Endothelial cell of umbilical vein (primary cell): ENCODE data around the gene LRP2.

Source experiments
- CTCF ChIP-seq, 2 donors: IDR thresholded peaks; 1 replicate in 1 of 2; 2 replicates in 1 of 2; pipeline ENCODE4 v1.5.1; 2011; ENCODE audit warnings: low read length in 2 of 2, mild to moderate bottlenecking in 2 of 2, moderate library complexity in 2 of 2, control low read depth in 1 of 2, inconsistent platforms in 1 of 2, low read depth in 1 of 2; ENCODE audit not compliant: insufficient read depth in 1 of 2; ENCODE audit errors: extremely low read depth in 1 of 2
- EZH2 ChIP-seq: IDR thresholded peaks from 2 replicates; pipeline ENCODE4 v1.6.1; 2012; ENCODE audit warnings: borderline replicate concordance, low read depth, mild to moderate bottlenecking, moderate library complexity, low read length, inconsistent platforms; ENCODE audit not compliant: severe bottlenecking
- FOS ChIP-seq: IDR thresholded peaks from 2 replicates; pipeline ENCODE4 v1.6.1; 2011; ENCODE audit warnings: mild to moderate bottlenecking, low read length, moderate library complexity, borderline replicate concordance; ENCODE audit not compliant: insufficient read depth
- GATA2 ChIP-seq: IDR thresholded peaks from 2 replicates; pipeline ENCODE4 v1.7.0; 2011; ENCODE audit warnings: low read depth, mild to moderate bottlenecking, moderate library complexity, mixed read lengths, low read length; ENCODE audit not compliant: insufficient read length, insufficient read depth
- JUN ChIP-seq: IDR thresholded peaks from 2 replicates; pipeline ENCODE4 v1.6.1; 2011; ENCODE audit warnings: borderline replicate concordance, low read depth; ENCODE audit not compliant: insufficient read length, insufficient read depth
- MAX ChIP-seq: IDR thresholded peaks from 2 replicates; pipeline ENCODE4 v1.6.1; 2011; ENCODE audit not compliant: insufficient read depth, insufficient read length
- POLR2A ChIP-seq: IDR thresholded peaks from 2 replicates; pipeline ENCODE4 v1.6.1; 2012; ENCODE audit warnings: low read depth, mild to moderate bottlenecking, control low read depth, low read length
- POLR2AphosphoS5 ChIP-seq: IDR thresholded peaks from 2 replicates; pipeline ENCODE4 v1.6.1; 2012; ENCODE audit warnings: low read depth, mild to moderate bottlenecking, control low read depth, low read length, moderate library complexity; ENCODE audit not compliant: insufficient read depth

- TF ChIP-seq POLR2A (no peak), CTCF (IDR thresholded peaks at IDR 0.05; ENCODE audit: extremely low read depth in 1 of 2, insufficient read depth in 1 of 2, low read depth in 1 of 2, low read length in 2 of 2) (no peak), GATA2 (no peak), MAX (no peak), FOS (no peak), POLR2AphosphoS5 (no peak), EZH2 (no peak), JUN (no peak)
Observed at GRCh38 chr2:169254774-169255173, 107.6 kb downstream of the LRP2 start.
